ENCODE measurements around the gene PDE3A. TPM values are rescaled to one million over a fixed set of nuclear protein-coding genes. Genes with fewer than 3 reads are reported as not detected.
"Not testable (repeated sequence)": the region's sequence is repeated elsewhere in the genome, so short reads cannot be mapped to it uniquely, and the experiment has no call there.

The PDE3A gene
- total RNA-seq, 1 donor from 2014 or later: 161 TPM

GRCh38 chr12:20375560-20375959, 7.2 kb downstream of the PDE3A start:
- DNase-seq: no peak
- no peak for TF ChIP-seq CTCF (IDR thresholded peaks at IDR 0.05; ENCODE audit: borderline replicate concordance)
- intact Hi-C loops (cut with micrococcal nuclease): no loop called here
- H3K4me1 ChIP-seq: peaks cover 54% of the 10 kb centered on the region
- no peaks in the 10 kb centered on the region for H3K9me3 ChIP-seq (replicated peaks)
- no peaks in the 10 kb centered on the region for H3K27me3 ChIP-seq (ENCODE audit: low read depth)
- H3K27ac ChIP-seq (replicated peaks): peak overlapping the region; percentile 98
- peak overlapping the region; percentile 82 for H3K4me3 ChIP-seq
- no peaks in the 10 kb centered on the region for H3K36me3 ChIP-seq

- intact Hi-C loops (cut with micrococcal nuclease): no loop called here
- peak overlapping the region; percentile 82 for H3K4me3 ChIP-seq
- H3K27ac ChIP-seq (replicated peaks): peak overlapping the region; percentile 98
- H3K27me3 ChIP-seq (ENCODE audit: low read depth): no peaks in the 10 kb centered on the region
- no peak for DNase-seq
- TF ChIP-seq CTCF (IDR thresholded peaks at IDR 0.05; ENCODE audit: borderline replicate concordance): peak; percentile 46
- no peaks in the 10 kb centered on the region for H3K9me3 ChIP-seq (replicated peaks)
- no peaks in the 10 kb centered on the region for H3K36me3 ChIP-seq
- H3K4me1 ChIP-seq: peaks cover 60% of the 10 kb centered on the region
Measured at GRCh38 chr12:20376984-20377383, 8.6 kb downstream of the PDE3A start.

- no peak for DNase-seq
- Histone ChIP-seq H3K9me3 (replicated peaks) (no peaks in the 10 kb centered on the region), H3K4me3 (peak overlapping the region; percentile 82), H3K36me3 (no peaks in the 10 kb centered on the region), H3K4me1 (peaks cover 68% of the 10 kb centered on the region), H3K27me3 (ENCODE audit: low read depth) (no peaks in the 10 kb centered on the region), H3K27ac (replicated peaks) (peak overlapping the region; percentile 98)
- TF ChIP-seq CTCF (IDR thresholded peaks at IDR 0.05; ENCODE audit: borderline replicate concordance): no peak
- intact Hi-C loops (cut with micrococcal nuclease): no loop called here
Measured at GRCh38 chr12:20377750-20378149, 9.4 kb downstream of the PDE3A start.

GRCh38 chr12:20382117-20382516, 13.8 kb downstream of the PDE3A start:
- intact Hi-C loops (cut with micrococcal nuclease): no loop called here
- peak overlapping the region; percentile 82 for H3K4me3 ChIP-seq
- H3K27ac ChIP-seq (replicated peaks): peak overlapping the region; percentile 98
- H3K27me3 ChIP-seq (ENCODE audit: low read depth): no peaks in the 10 kb centered on the region
- peaks cover 59% of the 10 kb centered on the region for H3K4me1 ChIP-seq
- TF ChIP-seq CTCF (IDR thresholded peaks at IDR 0.05; ENCODE audit: borderline replicate concordance): no peak
- H3K36me3 ChIP-seq: no peaks in the 10 kb centered on the region
- DNase-seq: no peak
- H3K9me3 ChIP-seq (replicated peaks): peaks cover 7% of the 10 kb centered on the region

- H3K27ac ChIP-seq (replicated peaks): peak overlapping the region; percentile 98
- H3K4me1 ChIP-seq: peaks cover 58% of the 10 kb centered on the region
Measured at GRCh38 chr12:20383612-20384011, 15.3 kb downstream of the PDE3A start.

GRCh38 chr12:20384836-20385235, 16.5 kb downstream of the PDE3A start:
- peaks cover 59% of the 10 kb centered on the region for H3K4me1 ChIP-seq
- H3K27ac ChIP-seq (replicated peaks); H3K36me3 ChIP-seq; H3K27me3 ChIP-seq (ENCODE audit: low read depth); H3K4me3 ChIP-seq; DNase-seq; intact Hi-C loops (cut with micrococcal nuclease); H3K9me3 ChIP-seq (replicated peaks): not testable (repeated sequence)

More at GRCh38 chr12:20383612-20384011, 15.3 kb downstream of the PDE3A start:
- no peak for TF ChIP-seq CTCF (IDR thresholded peaks at IDR 0.05; ENCODE audit: borderline replicate concordance)
- H3K27me3 ChIP-seq (ENCODE audit: low read depth): no peaks in the 10 kb centered on the region
- H3K9me3 ChIP-seq (replicated peaks): peaks cover 7% of the 10 kb centered on the region
- H3K4me3 ChIP-seq: no peak overlapping the region
- intact Hi-C loops (cut with micrococcal nuclease): no loop called here
- H3K36me3 ChIP-seq: no peaks in the 10 kb centered on the region
- DNase-seq: no peak
